ENCODE measurements around the gene FURIN.
"Not testable (repeated sequence)": the region's sequence is repeated elsewhere in the genome, so short reads cannot be mapped to it uniquely, and the experiment has no call there.

FURIN gene

GRCh38 chr15:90891346-90891949, 23.1 kb downstream of the FURIN start:
- Histone ChIP-seq H3K4me3 (ENCODE audit: low read depth, low read length) (no peak overlapping the region), H3K9me3 (no peaks in the 10 kb centered on the region), H3K36me3 (no peaks in the 10 kb centered on the region), H3K4me1 (peaks cover 6% of the 10 kb centered on the region), H3K27me3 (no peaks in the 10 kb centered on the region)
- TF ChIP-seq, protein P1, sequence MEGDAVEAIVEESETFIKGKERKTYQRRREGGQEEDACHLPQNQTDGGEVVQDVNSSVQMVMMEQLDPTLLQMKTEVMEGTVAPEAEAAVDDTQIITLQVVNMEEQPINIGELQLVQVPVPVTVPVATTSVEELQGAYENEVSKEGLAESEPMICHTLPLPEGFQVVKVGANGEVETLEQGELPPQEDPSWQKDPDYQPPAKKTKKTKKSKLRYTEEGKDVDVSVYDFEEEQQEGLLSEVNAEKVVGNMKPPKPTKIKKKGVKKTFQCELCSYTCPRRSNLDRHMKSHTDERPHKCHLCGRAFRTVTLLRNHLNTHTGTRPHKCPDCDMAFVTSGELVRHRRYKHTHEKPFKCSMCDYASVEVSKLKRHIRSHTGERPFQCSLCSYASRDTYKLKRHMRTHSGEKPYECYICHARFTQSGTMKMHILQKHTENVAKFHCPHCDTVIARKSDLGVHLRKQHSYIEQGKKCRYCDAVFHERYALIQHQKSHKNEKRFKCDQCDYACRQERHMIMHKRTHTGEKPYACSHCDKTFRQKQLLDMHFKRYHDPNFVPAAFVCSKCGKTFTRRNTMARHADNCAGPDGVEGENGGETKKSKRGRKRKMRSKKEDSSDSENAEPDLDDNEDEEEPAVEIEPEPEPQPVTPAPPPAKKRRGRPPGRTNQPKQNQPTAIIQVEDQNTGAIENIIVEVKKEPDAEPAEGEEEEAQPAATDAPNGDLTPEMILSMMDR (IDR thresholded peaks at IDR 0.05; ENCODE audit: low read depth, low read length) = no peak
- no peak for DNase-seq

DNA sequence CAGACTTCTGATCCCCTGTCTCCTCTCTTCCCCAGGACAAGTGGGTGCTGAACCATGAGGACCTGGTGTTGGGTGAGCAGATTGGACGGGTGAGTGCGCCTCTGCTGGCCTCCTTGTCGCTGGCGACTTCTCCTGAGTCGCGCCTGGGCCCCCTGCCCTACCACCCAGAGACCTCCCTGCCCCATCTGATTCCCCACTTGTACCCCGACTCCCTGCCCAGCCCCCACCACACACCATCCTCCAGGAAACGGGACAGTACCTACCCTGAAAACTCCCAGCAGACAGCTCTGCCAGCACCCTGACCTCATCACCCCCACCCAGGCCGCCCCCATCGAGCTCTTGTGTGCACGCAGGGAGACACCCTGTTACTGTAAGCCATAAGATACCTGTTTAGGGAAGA, 23.6 kb downstream of the FURIN start:
- no peaks in the 10 kb centered on the region for H3K36me3 ChIP-seq
- TF ChIP-seq, protein P1 (IDR thresholded peaks at IDR 0.05; ENCODE audit: low read depth, low read length) = no peak
- H3K9me3 ChIP-seq = no peaks in the 10 kb centered on the region
- no peaks in the 10 kb centered on the region for H3K27me3 ChIP-seq
- H3K4me1 ChIP-seq = peaks cover 6% of the 10 kb centered on the region
- H3K4me3 ChIP-seq (ENCODE audit: low read depth, low read length) = no peak overlapping the region
- no peak for DNase-seq

- DNase-seq = no peak
- H3K4me3 ChIP-seq (ENCODE audit: low read depth, low read length) = peak overlapping the region; percentile 80; the same call in 1 of the 2 replicates
- no peaks in the 10 kb centered on the region for H3K36me3 ChIP-seq
- H3K9me3 ChIP-seq = no peaks in the 10 kb centered on the region
- no peaks in the 10 kb centered on the region for H3K27me3 ChIP-seq
- H3K4me1 ChIP-seq = peaks cover 6% of the 10 kb centered on the region
- TF ChIP-seq, protein P1 (IDR thresholded peaks at IDR 0.05; ENCODE audit: low read depth, low read length) = no peak
These were observed 24.2 kb downstream of the FURIN start for GRCh38 chr15:90892498-90893174.

DNA sequence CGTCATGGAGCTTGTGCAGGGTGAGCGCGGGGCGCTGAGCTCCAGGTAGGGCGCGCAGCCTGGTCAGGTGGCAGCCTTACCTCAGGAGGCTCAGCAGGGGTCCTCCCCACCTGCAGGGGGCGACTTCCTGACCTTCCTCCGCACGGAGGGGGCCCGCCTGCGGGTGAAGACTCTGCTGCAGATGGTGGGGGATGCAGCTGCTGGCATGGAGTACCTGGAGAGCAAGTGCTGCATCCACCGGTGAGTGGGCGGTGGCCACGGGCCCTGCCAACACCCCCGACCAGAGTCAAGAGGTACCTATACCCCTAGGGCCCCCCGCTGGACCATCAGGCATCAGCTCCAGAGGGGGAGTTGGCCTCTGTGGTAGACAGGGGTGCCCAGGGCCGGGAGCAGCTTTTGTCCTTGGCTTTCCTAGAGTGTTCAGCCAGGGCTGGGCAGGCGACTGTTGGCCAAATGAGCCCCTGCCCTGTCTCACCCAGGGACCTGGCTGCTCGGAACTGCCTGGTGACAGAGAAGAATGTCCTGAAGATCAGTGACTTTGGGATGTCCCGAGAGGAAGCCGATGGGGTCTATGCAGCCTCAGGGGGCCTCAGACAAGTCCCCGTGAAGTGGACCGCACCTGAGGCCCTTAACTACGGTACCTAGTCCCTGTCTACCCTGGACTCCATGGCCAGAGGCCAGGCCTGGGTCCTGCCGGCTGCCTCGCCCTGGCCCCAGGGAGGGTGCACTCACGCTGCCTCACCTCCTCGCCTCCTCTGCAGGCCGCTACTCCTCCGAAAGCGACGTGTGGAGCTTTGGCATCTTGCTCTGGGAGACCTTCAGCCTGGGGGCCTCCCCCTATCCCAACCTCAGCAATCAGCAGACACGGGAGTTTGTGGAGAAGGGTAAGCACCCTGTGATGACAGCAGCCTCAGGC, 25.0 kb downstream of the FURIN start:
- no peaks in the 10 kb centered on the region for H3K27me3 ChIP-seq
- peaks cover 6% of the 10 kb centered on the region for H3K4me1 ChIP-seq
- peak; percentile 80 for DNase-seq
- TF ChIP-seq, protein P1 (IDR thresholded peaks at IDR 0.05; ENCODE audit: low read depth, low read length) = peak; percentile 68
- peak overlapping the region; percentile 80 for H3K4me3 ChIP-seq (ENCODE audit: low read depth, low read length)
- no peaks in the 10 kb centered on the region for H3K9me3 ChIP-seq
- no peaks in the 10 kb centered on the region for H3K36me3 ChIP-seq

- peak; percentile 64 for DNase-seq
- Histone ChIP-seq H3K9me3 (no peaks in the 10 kb centered on the region), H3K36me3 (no peaks in the 10 kb centered on the region), H3K4me3 (ENCODE audit: low read depth, low read length) (peak overlapping the region; percentile 22; the same call in 1 of the 2 replicates), H3K27me3 (no peaks in the 10 kb centered on the region), H3K4me1 (peaks cover 6% of the 10 kb centered on the region)
- TF ChIP-seq, protein P1 (IDR thresholded peaks at IDR 0.05; ENCODE audit: low read depth, low read length) = peak; percentile 34; the same call in 1 of the 2 replicates
These were observed 27.3 kb downstream of the FURIN start for GRCh38 chr15:90895571-90896117.

GRCh38 chr15:90897131-90897655, 28.8 kb downstream of the FURIN start:
- not testable (repeated sequence) for H3K9me3 ChIP-seq; DNase-seq; H3K4me1 ChIP-seq; H3K27me3 ChIP-seq; H3K36me3 ChIP-seq; H3K4me3 ChIP-seq (ENCODE audit: low read depth, low read length)

All from BE2C (cell line).